HG02852 (cell line): ENCODE results near the gene TMEM255B.
A peak's percentile ranks its signal among the peaks of the same experiment; 100 is the strongest.
"Not testable (repeated sequence)": the region's sequence is repeated elsewhere in the genome, so short reads cannot be mapped to it uniquely, and the experiment has no call there.

Experiments
- ATAC-seq: cut with Tn5 transposase; IDR thresholded peaks from one replicate; pipeline ENCODE4 v1.9.1; 2021; ENCODE audit warnings: mild to moderate bottlenecking, moderate library complexity; ENCODE audit not compliant: unreplicated experiment

TMEM255B gene

GRCh38 chr13:113758651-113759524 lies at the start of gene TMEM255B:
TMEM255B (plus strand) TSS chr13:113759226; CDS start chr13:113759270, 44 bp downstream.
- peak; percentile 88 for ATAC-seq

- no peak for ATAC-seq
Observed at GRCh38 chr13:113722921-113723320, 36.1 kb upstream of the TMEM255B start.

GRCh38 chr13:113723410-113724015 lies 35.5 kb upstream of the TMEM255B start:
- no peak for ATAC-seq

- no peak for ATAC-seq
Observed at GRCh38 chr13:113724016-113724758, 34.8 kb upstream of the TMEM255B start.

GRCh38 chr13:113724780-113725315 lies 34.2 kb upstream of the TMEM255B start:
- peak; percentile 90 for ATAC-seq

- ATAC-seq, result not testable (repeated sequence)
Observed at GRCh38 chr13:113725329-113726105, 33.5 kb upstream of the TMEM255B start.

GRCh38 chr13:113726106-113726821 lies 32.8 kb upstream of the TMEM255B start:
- ATAC-seq, result not testable (repeated sequence)

- no peak for ATAC-seq
Observed at GRCh38 chr13:113726961-113727411, 32.0 kb upstream of the TMEM255B start.

GRCh38 chr13:113728571-113729054 lies 30.4 kb upstream of the TMEM255B start:
- ATAC-seq, result no peak

- no peak for ATAC-seq
Observed at GRCh38 chr13:113729187-113730019, 29.6 kb upstream of the TMEM255B start.

GRCh38 chr13:113730258-113730691 lies 28.8 kb upstream of the TMEM255B start:
- ATAC-seq, result no peak

GRCh38 chr13:113730831-113731191 lies 28.2 kb upstream of the TMEM255B start:
- ATAC-seq, result no peak

GRCh38 chr13:113731192-113732175 lies 27.5 kb upstream of the TMEM255B start:
- ATAC-seq, result no peak

GRCh38 chr13:113732176-113732960 lies 26.7 kb upstream of the TMEM255B start:
- no peak for ATAC-seq

GRCh38 chr13:113732961-113733950 lies 25.8 kb upstream of the TMEM255B start:
- ATAC-seq, result no peak
